Effector CD8-positive, alpha-beta T cell (primary cell): ENCODE results near the gene ELOA.
A peak's percentile ranks its signal among the peaks of the same experiment; 100 is the strongest.

Experiments
- DNase-seq: peaks from one replicate; lab custom pipeline; 2025; lab: John Stamatoyannopoulos, UW
- total RNA-seq, 4 experiments: gene quantifications; one replicate each; lab custom pipeline; 2026; lab: John Stamatoyannopoulos, UW

The ELOA gene, protein sequence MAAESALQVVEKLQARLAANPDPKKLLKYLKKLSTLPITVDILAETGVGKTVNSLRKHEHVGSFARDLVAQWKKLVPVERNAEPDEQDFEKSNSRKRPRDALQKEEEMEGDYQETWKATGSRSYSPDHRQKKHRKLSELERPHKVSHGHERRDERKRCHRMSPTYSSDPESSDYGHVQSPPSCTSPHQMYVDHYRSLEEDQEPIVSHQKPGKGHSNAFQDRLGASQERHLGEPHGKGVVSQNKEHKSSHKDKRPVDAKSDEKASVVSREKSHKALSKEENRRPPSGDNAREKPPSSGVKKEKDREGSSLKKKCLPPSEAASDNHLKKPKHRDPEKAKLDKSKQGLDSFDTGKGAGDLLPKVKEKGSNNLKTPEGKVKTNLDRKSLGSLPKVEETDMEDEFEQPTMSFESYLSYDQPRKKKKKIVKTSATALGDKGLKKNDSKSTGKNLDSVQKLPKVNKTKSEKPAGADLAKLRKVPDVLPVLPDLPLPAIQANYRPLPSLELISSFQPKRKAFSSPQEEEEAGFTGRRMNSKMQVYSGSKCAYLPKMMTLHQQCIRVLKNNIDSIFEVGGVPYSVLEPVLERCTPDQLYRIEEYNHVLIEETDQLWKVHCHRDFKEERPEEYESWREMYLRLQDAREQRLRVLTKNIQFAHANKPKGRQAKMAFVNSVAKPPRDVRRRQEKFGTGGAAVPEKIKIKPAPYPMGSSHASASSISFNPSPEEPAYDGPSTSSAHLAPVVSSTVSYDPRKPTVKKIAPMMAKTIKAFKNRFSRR
- 80.2 to 98.0 (median 91.1) reads per million in 4 experiments for total RNA-seq

DNA sequence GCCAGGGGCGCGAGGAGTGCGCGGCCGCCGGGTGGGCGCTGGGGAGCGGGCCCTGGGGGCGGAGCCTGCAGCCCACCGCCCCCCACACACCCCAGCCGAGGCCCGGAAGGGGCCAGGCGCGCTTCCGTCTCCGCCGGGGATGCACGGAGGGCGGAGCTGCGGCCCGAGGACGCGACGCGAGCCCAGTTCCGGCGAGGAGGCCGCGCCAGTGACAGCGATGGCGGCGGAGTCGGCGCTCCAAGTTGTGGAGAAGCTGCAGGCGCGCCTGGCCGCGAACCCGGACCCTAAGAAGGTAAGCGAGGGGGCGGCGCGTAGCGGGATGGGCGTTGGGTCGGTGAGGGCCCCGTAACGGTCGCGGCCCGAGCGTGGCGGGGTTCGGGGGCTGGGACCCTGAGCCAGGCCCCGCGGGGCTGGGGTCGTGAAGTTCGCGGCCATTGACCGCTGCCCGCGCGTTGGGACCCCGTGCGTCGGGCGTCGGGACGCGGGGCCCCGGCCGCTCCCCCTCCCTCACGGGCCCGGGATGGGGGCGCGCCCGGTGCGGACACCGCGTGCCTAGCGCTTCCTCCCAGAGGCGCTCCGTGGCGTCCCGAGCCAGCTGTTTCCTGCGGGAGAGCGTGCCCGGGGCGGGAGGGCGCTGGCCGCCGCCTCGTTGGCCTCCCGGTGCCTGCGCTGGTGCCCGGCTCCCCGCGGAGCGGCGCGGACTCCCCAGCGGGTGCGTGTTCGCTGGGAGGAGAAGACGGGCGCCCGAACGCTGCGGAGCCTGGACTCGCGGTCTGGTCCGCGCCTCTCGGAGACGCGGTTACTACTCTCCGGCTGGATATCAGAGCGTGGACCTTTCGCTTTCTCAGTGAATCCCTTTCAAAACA is at the start of gene ELOA:
Gene ELOA (plus strand): TSS at position 185 of the 866 bp plus-strand sequence. CDS start 33 bp downstream, at position 218.
- peak; percentile 56 for DNase-seq

DNA sequence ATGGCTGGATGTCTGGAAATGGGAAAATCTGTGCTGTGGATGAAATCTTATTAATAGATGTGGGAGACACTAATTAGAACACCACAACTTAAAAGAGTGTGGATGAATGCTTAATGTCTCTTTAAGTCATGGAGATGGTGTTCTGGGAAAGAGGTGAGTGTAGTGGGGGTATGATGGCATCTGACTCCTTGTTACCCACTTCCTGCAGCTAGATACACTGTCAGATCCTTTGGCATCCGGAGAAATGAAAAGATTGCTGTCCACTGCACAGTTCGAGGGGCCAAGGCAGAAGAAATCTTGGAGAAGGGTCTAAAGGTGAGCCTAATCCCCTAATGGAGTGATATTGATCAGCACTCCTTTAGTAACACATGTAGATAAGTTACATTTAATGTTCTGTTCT is 49.7 kb upstream of the ELOA start:
- no peak for DNase-seq

GRCh38 chr1:23694371-23694770 is 48.9 kb upstream of the ELOA start:
- DNase-seq = no peak

DNA sequence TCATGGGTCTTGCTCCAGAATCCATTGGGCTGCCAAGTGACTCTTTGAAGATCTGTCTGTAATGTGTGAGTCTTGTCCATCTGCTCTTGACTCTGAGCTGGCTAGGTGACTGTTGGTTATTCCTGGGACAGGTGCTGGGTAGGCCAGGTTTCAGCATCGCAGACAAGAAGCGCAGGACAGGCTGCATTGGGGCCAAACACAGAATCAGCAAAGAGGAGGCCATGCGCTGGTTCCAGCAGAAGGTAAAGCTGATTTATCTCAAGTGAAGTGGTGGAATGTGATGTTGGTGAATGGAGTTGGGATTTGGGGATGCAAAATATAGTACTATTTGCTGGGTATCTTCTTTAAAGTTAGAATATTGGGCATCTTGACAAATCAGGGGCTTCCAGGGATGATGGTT is 47.6 kb upstream of the ELOA start:
- no peak for DNase-seq

- DNase-seq = no peak
Measured at GRCh38 chr1:23696335-23696989, 46.8 kb upstream of the ELOA start.

DNA sequence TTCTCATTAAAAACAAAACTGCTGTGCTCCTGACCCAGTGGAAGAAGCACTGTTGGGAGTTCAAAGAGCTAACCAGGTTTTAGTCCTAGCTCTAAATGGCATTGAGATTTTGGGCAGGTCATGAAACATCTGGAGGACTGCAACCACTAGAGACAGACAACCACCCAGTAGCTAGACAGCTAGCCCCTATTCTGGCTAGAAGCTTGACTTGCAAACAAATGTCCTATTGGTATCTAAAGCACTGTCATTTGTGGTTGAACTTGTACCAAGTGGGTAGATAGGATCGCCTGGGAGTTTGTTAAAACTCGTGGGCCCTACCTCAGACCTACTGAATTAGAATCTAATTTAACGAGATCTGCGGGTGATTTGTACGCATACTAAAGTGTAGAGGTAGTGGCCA is 44.8 kb upstream of the ELOA start:
- DNase-seq = no peak

- no peak for DNase-seq
Measured at GRCh38 chr1:23699280-23700179, 43.7 kb upstream of the ELOA start.

DNA sequence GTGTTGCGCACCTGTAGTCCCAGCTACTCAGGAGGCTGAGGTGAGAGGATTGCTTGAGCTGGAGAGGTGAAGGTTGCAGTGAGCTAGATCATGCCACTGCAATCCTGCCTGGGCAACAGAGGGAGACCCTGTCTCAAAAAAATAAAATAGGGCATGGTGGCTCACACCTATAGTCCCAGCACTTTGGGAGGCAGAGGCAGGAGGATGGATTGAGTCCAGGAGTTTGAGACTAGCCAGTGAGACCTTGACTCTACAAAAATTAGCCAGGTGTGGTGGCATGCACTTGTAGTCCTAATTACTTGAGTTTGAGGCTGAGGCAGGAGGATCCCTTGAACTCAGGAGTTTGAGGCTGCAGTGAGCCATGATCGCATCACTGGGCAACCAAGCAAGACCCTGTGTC is 42.0 kb upstream of the ELOA start:
- DNase-seq = no peak

- DNase-seq = no peak
Measured at GRCh38 chr1:23701996-23702395, 41.3 kb upstream of the ELOA start.

DNA sequence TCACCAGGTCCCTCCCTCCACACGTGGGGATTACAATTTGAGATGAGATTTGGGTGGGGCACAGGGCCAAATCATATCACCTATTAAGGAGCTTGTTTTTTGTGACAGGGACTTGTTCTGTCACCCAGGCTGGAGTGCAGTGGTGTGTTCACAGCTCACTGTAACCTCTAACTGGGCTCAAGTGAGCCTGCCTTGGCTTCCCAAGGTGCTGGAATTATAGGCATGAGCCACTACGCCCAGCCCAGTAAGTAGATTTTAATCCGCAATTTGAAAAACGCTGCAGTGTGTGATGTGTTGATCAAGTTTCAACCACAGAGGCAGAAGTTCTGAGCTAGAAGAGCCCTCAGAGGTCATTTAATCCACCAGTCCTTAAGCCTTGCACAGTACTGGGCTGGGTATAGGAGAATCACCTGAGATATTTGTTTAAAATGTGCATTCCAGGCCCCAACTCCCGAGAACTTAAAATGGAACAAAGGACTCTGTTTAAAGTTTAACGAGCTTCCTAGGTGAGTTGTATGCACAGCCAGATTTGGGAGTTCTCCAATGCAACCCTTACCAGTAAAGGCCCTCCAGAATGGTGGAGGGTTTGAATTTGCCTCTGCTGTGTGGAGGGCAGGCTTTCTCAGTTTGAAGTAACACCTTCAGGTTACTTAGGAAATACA is 38.3 kb upstream of the ELOA start:
- no peak for DNase-seq

GRCh38 chr1:23709229-23709628 is 34.0 kb upstream of the ELOA start:
- DNase-seq = no peak

GRCh38 chr1:23718482-23718881 is 24.8 kb upstream of the ELOA start:
- DNase-seq = no peak

- no peak for DNase-seq
Measured at GRCh38 chr1:23719162-23719820, 24.0 kb upstream of the ELOA start.

DNA sequence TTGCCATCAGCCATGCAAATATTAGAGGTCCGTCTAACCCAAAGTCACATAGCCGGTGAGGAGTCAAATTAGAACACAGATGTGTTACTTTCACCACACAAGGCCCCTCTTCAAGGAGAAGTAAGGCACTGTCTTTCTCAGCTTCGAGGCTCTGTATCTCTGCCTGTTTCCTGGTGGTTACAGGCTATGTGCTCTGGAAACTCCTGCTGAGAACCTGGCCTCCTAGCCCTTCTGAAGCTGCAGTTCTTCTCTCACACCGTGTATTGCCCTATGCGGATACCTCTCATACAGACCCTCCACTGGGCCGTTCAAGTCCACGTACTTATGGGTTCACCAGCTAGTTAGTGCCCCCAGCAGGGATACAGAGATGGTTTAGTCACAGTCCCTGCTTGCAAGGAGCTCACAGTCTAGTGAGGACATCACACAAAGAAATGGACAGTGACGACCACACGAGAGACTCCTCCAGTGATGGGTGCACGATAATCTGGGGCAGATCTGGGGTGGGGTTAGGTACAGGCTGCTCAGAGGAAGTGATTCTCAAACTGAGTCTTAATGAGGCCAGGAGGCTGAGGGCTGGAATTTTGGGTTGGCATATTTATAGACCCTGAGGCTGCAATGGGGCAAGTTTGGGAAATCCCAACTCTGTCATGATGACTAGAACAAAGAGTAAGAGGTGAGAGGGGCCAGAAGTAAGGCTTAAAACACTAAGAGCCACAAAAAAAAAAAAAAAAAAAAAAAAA is 22.8 kb upstream of the ELOA start:
- DNase-seq = no peak

- DNase-seq = no peak
Measured at GRCh38 chr1:23722652-23723051, 20.6 kb upstream of the ELOA start.

DNA sequence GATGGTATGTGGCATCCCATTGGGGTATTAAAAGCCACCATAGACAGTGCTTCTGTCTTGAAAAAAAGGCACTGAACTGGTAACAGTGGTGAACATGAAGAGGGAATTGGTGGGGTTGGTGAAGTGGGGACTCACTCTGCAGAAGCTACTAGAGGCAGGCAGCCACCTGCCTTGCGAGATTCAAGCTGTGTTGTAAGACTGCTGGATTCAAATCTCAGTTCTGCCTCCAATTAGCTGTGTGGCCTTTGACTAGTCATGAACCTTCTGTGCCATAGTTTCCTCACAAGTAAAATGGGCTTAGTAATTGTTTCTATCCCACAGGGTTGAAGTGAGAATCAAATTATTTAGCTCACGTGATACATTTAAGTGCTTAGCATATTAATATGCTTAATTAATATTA is 16.6 kb upstream of the ELOA start:
- DNase-seq = no peak

DNA sequence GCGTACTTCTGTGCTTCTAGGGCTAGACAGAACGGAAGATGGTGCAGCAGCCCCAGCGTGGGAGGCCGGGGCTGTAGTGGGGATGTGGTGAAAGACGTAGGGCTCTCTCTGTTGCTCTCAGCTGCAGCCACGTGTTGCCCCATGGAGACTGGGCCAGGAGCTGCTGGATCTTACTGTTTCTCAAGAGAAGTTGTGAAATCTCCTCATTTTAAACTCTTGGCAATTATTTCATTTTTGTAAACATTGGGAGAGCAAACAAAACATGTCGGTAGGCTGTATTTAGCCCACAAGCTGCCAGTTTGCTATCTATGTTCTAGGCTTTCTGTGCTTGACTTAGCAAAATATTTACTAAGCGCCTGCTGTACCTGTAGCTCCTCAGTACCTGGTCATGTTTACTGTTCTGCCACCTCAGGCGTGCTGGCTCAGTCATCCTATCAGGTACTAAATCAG is 15.9 kb upstream of the ELOA start:
- DNase-seq = no peak

- no peak for DNase-seq
Measured at GRCh38 chr1:23732363-23733224, 10.7 kb upstream of the ELOA start.
